NCI-H2029 (cell line): ENCODE data around the gene IL3.
A peak's percentile ranks its signal among the peaks of the same experiment; 100 is the strongest.
"Not testable (repeated sequence)": the region's sequence is repeated elsewhere in the genome, so short reads cannot be mapped to it uniquely, and the experiment has no call there.

Source experiments
- DNase-seq: peaks from one replicate; lab custom pipeline; 2025; lab: John Stamatoyannopoulos, UW

Gene IL3

DNA sequence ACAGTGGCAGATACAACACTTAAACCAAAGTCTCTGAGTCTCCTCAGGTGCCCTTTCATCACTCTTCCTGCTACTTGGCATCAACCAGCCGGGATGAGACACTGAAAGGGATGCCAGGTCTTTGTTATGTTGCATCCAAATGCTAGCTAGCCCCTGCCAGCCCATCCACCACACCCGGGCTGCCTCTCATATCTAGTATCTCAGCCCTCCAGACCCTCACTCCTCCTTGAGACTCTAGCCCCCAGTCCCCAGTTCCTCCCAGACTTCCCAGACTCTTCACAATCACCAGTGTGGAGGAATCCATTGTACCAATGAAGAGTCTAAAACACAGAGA is 34.6 kb downstream of the IL3 start:
- no peak for DNase-seq

DNA sequence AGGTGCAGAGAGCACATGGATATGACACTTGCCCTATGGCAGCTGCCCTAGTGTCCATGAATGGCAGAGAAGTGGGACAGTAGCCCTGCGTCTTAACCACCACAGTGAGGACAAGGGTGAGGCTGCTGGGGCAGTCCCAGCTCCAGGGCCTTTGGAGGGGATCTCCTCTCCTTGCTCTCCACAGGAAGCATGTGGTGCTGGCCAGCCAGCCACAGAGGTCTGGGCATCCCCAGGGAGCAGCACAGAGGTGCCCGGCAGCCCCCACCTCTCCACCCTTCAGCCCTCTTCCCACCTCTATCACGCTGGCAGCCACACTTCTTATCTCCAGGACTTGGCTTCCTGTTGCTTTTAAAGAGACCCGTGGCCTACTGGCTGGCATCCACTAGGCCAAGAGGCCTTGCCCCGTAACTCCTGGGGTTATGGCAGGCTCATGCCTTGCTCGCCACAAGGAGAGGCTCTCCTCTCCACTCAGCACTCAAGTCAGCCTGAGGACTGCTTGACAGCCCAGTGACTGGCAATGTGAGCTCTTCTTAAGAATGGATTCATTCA is 35.0 kb downstream of the IL3 start:
- DNase-seq = no peak

GRCh38 chr5:132096904-132097303 is 36.4 kb downstream of the IL3 start:
- no peak for DNase-seq

DNA sequence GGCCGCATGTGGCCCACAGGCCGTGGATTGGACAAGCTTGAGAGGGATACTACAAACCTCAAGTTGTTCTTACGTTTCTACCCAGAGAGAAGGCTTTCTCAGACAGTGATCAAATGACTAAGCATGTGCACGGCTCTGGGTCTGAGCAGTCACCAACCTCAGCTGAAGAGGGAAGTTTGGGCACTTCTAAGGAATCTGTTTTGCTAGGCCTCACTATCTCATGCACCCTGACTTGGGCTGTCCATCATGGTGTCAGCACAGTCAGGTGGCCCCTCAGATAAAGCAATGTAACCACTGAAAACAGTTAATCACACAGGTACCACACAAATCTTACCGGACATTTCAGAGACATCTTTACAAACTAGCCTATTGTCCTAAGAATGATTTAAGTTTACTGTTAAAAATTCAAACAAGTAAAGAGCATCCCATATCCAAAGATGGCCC is 37.7 kb downstream of the IL3 start:
- no peak for DNase-seq

GRCh38 chr5:132098621-132099020 is 38.2 kb downstream of the IL3 start:
- no peak for DNase-seq

- no peak for DNase-seq
Measured at GRCh38 chr5:132099076-132099748, 38.8 kb downstream of the IL3 start.

GRCh38 chr5:132099905-132100304 is 39.5 kb downstream of the IL3 start:
- no peak for DNase-seq

DNA sequence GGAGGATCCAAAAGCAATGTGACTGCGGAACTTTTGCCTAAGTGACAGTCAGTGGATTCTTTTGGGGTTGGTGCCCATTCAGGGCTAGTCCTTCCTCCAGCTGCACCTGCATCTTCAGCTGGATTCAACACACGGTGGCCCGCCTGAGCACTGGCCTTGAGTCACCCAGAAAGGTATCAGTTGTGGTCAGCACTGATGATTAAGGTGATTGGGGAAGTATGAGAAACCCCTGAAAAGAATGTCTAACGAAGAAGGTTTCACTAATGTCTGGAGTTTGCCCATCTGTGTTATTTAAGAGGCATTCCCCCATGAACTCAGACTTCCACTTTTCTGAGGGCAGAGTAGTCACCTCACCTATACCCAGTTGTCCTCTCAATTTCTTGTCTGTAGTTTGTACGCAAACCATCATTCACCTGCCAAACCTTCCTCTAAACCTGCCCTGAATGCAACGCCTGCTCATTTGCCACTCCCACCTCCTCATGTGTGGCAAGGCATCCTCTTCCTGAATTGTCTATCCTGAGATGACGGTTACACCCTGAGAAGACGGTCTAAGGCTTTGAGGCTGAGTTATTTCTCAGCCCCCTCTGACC is 40.3 kb downstream of the IL3 start:
- no peak for DNase-seq

DNA sequence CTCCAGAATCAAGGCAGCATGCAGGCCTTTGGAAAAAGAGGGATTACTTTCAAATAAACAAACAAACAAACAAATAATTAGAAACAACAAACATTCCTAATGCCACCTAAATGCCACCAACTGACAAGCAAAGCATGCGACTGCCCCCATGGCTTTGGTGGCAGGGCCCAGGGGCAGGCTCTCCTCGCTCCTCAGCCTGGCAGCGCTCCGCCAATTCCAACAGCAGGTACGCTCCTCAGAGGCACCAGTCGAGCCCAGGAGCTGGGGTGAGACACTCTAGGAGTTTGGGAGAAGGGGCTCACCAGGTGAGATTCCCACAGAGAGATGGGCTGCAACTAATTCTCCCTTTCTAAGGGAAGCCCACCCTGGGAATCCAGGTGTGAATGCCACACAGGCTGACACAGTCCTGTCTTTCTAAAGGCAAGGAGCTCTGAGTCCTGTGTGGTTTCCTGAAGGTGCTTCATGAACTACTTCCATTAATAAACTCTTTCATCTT is 41.0 kb downstream of the IL3 start:
- DNase-seq = no peak

DNA sequence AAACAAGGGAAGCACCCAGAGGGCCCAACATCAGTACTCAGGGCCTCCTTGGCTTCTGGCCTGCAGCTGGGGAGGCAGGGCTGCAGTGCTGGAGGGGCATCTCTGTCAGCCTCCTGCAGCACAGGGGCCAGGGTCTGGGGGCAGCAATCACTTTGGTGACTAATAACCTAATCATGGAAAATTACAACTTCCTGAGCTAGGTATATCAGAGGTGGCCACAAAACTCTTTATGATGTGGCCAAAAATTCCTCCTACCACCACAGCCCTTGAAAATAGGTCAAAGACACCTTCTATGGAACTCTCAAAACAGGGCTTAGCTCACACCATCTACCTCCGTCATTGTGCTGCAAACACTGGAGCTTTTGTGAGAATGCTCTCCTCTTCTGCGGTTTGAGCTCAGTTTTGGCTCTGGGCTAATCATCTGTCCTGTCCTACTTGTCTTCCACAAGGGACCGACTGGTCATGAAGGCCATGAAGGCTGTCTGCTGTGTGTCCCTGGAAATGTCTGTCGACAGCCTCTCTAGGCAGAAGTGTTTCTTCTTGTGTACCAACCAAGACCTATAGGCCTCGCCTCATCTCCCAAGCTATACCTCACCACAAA is 41.7 kb downstream of the IL3 start:
- no peak for DNase-seq

GRCh38 chr5:132102944-132103331 is 42.5 kb downstream of the IL3 start:
- no peak for DNase-seq

- DNase-seq = peak; percentile 31
Measured at GRCh38 chr5:132103332-132103951, 43.0 kb downstream of the IL3 start.

DNA sequence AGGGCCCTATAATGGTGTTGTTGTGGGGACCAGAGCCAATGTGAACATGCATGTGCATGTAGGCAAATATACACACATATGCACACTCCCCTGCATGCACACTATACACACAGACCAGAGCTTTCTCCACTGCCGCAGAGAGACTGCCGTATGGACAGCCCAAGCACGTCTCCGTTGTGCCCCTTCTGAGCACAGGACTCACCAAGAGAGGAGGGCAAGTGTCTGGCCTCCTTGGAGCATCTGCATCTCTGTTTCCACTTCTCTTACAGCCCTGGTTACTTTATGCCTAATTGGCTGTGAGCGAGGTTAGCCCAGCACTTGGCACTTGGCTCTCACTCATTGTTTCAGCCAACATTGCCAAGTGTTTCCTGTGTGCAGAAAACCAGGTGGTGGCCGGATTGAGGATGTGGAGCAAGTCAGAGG is 43.5 kb downstream of the IL3 start:
- DNase-seq = peak; percentile 40

GRCh38 chr5:132104556-132104955 is 44.1 kb downstream of the IL3 start:
- DNase-seq = no peak

- DNase-seq = no peak
Measured at GRCh38 chr5:132105688-132106087, 45.2 kb downstream of the IL3 start.

DNA sequence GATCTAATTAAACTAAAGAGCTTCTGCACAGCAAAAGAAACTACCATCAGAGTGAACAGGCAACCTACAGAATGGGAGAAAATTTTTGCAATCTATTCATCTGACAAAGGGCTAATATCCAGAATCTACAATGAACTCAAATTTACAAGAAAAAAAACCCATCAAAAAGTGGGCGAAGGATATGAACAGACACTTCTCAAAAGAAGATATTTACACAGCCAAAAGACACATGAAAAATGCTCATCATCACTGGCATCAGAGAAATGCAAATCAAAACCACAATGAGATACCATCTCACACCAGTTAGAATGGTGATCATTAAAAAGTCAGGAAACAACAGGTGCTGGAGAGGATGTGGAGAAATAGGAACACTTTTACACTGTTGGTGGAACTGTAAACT is 48.0 kb downstream of the IL3 start:
- DNase-seq = not testable (repeated sequence)

DNA sequence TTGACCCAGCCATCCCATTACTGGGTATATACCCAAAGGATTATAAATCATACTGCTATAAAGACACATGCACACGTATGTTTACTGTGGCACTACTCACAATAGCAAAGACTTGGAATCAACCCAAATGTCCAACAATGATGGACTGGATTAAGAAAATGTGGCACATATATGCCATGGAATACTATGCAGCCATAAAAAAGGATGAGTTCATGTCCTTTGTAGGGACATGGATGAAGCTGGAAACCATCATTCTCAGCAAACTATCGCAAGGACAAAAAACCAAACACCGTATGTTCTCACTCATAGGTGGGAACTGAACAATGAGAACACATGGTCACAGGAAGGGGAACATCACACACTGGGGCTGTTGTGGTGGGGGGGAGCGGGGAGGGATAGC is 48.5 kb downstream of the IL3 start:
- DNase-seq = not testable (repeated sequence)

GRCh38 chr5:132109494-132110053 is 49.1 kb downstream of the IL3 start:
- DNase-seq = no peak

DNA sequence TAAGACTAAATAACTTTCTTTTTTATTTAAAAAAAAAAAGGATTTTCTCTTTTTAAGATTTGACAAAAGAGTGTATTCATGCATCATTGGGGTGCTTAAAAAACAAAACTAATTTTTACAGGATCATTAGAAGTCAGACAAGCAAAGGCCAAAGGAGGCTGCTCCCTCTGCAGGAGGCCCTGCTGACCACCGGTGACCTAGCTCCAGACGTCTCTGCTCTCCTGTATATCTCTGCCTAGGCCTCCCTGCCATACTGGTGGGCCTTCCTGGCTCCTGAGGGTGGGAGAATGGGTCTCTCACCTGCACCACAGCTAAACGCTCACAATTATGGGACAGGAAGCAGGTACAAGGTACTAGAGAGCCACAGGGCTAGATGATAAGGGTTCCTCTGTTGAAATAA is 49.7 kb downstream of the IL3 start:
- DNase-seq = no peak

DNA sequence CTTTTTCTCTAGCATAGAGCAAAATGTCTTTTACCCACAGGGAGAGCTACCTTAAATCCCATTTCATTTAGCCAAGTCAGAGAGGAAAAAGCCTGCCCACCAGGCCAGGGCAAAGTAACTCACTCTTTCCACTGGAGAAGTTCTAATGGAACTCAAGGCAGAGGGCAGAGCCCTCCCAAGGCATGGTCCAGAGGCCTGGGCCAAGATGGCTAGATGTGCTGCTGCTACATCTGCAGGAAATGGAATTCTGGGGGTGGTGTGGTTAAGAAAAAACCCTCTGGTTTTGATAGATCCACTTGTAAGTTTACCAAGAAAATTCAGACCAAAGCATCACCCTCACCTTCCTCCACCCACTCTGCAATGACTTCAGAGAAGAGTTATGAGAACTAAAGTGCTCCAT is 50.5 kb downstream of the IL3 start:
- DNase-seq = no peak

- no peak for DNase-seq
Measured at GRCh38 chr5:132112111-132112510, 51.7 kb downstream of the IL3 start.
